Activated CD4-positive, alpha-beta T cell treated with anti-CD3 and anti-CD28 coated beads, Interleukin-10, Interleukin-2, amounts not matched to agents 100 ng/mL and 50 ng/mL, durations not matched to agents 16 hours and 8 hours (primary cell): ENCODE measurements around the gene PLCB1.

ENCODE experiments used
- DNase-seq: peaks from one replicate; pipeline ENCODE4 v3.0.0-alpha.2; 2020

PLCB1 gene

GRCh38 chr20:8519887-8520286, 387.8 kb downstream of the PLCB1 start:
- DNase-seq = no peak

GRCh38 chr20:8522168-8522567, 390.1 kb downstream of the PLCB1 start:
- DNase-seq = no peak

- no peak for DNase-seq
Measured at GRCh38 chr20:8523684-8524083, 391.6 kb downstream of the PLCB1 start.

GRCh38 chr20:8524101-8525016, 392.3 kb downstream of the PLCB1 start:
- DNase-seq = no peak

- DNase-seq = no peak
Measured at GRCh38 chr20:8525017-8525343, 392.9 kb downstream of the PLCB1 start.

GRCh38 chr20:8526610-8527009, 394.5 kb downstream of the PLCB1 start:
- no peak for DNase-seq

GRCh38 chr20:8527998-8528723, 396.1 kb downstream of the PLCB1 start:
- no peak for DNase-seq

GRCh38 chr20:8530022-8530421, 398.0 kb downstream of the PLCB1 start:
- no peak for DNase-seq

- DNase-seq = no peak
Measured at GRCh38 chr20:8532169-8532568, 400.1 kb downstream of the PLCB1 start.

- DNase-seq = no peak
Measured at GRCh38 chr20:8534368-8535160, 402.5 kb downstream of the PLCB1 start.

GRCh38 chr20:8535403-8536261, 403.6 kb downstream of the PLCB1 start:
- peak; percentile 10 for DNase-seq

- no peak for DNase-seq
Measured at GRCh38 chr20:8536262-8536618, 404.2 kb downstream of the PLCB1 start.

GRCh38 chr20:8540466-8540865, 408.4 kb downstream of the PLCB1 start:
- DNase-seq = no peak

GRCh38 chr20:8542110-8542486, 410.0 kb downstream of the PLCB1 start:
- DNase-seq = no peak

- no peak for DNase-seq
Measured at GRCh38 chr20:8545212-8545611, 413.1 kb downstream of the PLCB1 start.

GRCh38 chr20:8547035-8547650, 415.1 kb downstream of the PLCB1 start:
- DNase-seq = no peak

GRCh38 chr20:8547968-8548588, 416.0 kb downstream of the PLCB1 start:
- no peak for DNase-seq

GRCh38 chr20:8549192-8549591, 417.1 kb downstream of the PLCB1 start:
- no peak for DNase-seq

- DNase-seq = no peak
Measured at GRCh38 chr20:8557711-8558110, 425.6 kb downstream of the PLCB1 start.

GRCh38 chr20:8562356-8562755, 430.3 kb downstream of the PLCB1 start:
- DNase-seq = no peak

- DNase-seq = no peak
Measured at GRCh38 chr20:8568075-8568474, 436.0 kb downstream of the PLCB1 start.

GRCh38 chr20:8569766-8570165, 437.7 kb downstream of the PLCB1 start:
- no peak for DNase-seq
